Osteocyte (in vitro differentiated cells): ENCODE results near the gene SLC17A9. TPM values are rescaled to one million over a fixed set of nuclear protein-coding genes. Genes with fewer than 3 reads are reported as not detected.

Experiments used
- DNase-seq: peaks from one replicate; pipeline ENCODE4 v3.0.0; 2021; ENCODE audit warnings: mixed read lengths; ENCODE audit not compliant: unreplicated experiment; ENCODE audit errors: extremely low spot score
- H3K27ac Mint-ChIP-seq: one replicate; pipeline ENCODE4 v1.8.0; 2021; ENCODE audit warnings: mild to moderate bottlenecking, mixed read lengths; ENCODE audit not compliant: unreplicated experiment
- H3K27me3 Mint-ChIP-seq: one replicate; pipeline ENCODE4 v1.8.0; 2021; ENCODE audit warnings: mixed read lengths; ENCODE audit not compliant: unreplicated experiment
- H3K36me3 Mint-ChIP-seq: one replicate; pipeline ENCODE4 v1.8.0; 2021; ENCODE audit warnings: mixed read lengths; ENCODE audit not compliant: unreplicated experiment
- H3K4me1 Mint-ChIP-seq: one replicate; pipeline ENCODE4 v1.8.0; 2021; ENCODE audit warnings: mixed read lengths; ENCODE audit not compliant: unreplicated experiment
- H3K4me3 Mint-ChIP-seq: one replicate; pipeline ENCODE4 v1.8.0; 2021; ENCODE audit warnings: mild to moderate bottlenecking, moderate library complexity, mixed read lengths; ENCODE audit not compliant: unreplicated experiment
- H3K9me3 Mint-ChIP-seq: one replicate; pipeline ENCODE4 v1.8.0; 2021; ENCODE audit warnings: mixed read lengths; ENCODE audit not compliant: unreplicated experiment
- total RNA-seq: library from RNA; stranded (reverse); gene quantifications from 2 replicates; pipeline ENCODE4 v1.2.1, GENCODE V29; 2021
- TF ChIP-seq, protein P1 (sequence below): fragments of 200-600 bp; sonication (generic); IDR thresholded peaks from 2 replicates; pipeline ENCODE4 v1.5.0; 2021; ENCODE audit warnings: antibody characterized with exemption, mild to moderate bottlenecking, moderate library complexity

The SLC17A9 gene
- total RNA-seq, 1 donor from 2014 or later, result not detected

DNA sequence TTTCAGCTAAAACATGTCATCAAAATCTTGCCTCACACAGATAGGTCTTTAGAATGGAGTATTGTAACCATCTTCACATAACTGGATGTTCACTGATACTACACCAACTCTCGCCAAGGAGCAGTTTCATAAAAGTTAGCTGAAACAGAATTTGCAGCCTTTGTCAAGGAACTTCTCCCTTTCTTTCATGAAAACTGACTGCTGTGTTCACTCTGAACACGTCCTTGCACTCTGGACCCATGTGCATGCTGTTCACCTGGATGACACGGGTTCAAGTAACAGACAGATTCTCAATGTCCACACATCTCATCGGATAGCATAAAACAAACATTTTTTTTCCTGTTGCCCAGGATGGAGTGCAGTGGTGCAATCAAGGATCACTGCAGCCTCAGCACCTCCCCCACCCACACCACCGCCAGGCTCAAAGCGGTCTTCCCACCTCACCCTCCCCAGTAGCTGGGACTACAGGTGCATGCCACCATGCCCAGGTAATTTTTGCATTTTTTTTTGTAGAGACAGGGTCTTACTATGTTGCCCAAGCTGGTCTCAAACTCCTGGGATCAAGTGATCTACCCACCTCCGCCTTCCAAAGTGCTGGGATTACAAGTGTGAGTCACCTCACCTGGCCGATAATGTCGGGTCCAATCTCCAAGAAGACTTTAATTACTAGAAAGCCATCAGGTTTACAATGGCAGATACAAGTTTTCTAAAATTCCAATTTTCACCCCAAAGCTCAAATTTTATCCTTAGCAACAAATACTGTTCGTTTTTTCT is 35.6 kb upstream of the SLC17A9 start:
- H3K27ac Mint-ChIP-seq, result peak overlapping the region; percentile 59
- no peaks in the 10 kb centered on the region for H3K27me3 Mint-ChIP-seq
- H3K36me3 Mint-ChIP-seq, result peaks cover 3% of the 10 kb centered on the region
- no peak overlapping the region for H3K4me3 Mint-ChIP-seq
- TF ChIP-seq, protein P1, sequence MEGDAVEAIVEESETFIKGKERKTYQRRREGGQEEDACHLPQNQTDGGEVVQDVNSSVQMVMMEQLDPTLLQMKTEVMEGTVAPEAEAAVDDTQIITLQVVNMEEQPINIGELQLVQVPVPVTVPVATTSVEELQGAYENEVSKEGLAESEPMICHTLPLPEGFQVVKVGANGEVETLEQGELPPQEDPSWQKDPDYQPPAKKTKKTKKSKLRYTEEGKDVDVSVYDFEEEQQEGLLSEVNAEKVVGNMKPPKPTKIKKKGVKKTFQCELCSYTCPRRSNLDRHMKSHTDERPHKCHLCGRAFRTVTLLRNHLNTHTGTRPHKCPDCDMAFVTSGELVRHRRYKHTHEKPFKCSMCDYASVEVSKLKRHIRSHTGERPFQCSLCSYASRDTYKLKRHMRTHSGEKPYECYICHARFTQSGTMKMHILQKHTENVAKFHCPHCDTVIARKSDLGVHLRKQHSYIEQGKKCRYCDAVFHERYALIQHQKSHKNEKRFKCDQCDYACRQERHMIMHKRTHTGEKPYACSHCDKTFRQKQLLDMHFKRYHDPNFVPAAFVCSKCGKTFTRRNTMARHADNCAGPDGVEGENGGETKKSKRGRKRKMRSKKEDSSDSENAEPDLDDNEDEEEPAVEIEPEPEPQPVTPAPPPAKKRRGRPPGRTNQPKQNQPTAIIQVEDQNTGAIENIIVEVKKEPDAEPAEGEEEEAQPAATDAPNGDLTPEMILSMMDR, result no peak
- H3K9me3 Mint-ChIP-seq, result no peaks in the 10 kb centered on the region
- DNase-seq, result no peak
- peaks cover 60% of the 10 kb centered on the region for H3K4me1 Mint-ChIP-seq

DNA sequence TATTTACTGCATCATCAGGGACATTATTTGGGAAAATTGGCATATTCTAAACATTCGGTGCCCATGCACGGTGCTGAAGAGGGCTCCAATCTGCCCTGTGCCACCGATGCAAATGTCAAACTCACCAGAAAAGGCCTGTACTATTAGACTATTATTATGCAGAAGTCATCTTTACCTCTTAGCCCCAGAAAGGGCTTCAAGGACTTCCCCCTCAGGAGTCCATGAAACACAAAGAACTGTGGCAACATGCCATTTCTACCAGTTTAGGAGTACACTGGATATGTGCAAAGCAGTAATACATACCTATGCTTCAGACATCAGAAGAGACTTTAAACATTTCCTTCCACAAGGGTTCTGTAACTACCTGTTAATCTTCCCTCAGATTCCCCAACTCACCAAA is 34.8 kb upstream of the SLC17A9 start:
- Mint-ChIP-seq H3K4me1 (peaks cover 66% of the 10 kb centered on the region), H3K9me3 (no peaks in the 10 kb centered on the region), H3K36me3 (no peaks in the 10 kb centered on the region), H3K4me3 (no peak overlapping the region), H3K27me3 (no peaks in the 10 kb centered on the region), H3K27ac (peak overlapping the region; percentile 59)
- DNase-seq, result no peak
- TF ChIP-seq, protein P1, result no peak

DNA sequence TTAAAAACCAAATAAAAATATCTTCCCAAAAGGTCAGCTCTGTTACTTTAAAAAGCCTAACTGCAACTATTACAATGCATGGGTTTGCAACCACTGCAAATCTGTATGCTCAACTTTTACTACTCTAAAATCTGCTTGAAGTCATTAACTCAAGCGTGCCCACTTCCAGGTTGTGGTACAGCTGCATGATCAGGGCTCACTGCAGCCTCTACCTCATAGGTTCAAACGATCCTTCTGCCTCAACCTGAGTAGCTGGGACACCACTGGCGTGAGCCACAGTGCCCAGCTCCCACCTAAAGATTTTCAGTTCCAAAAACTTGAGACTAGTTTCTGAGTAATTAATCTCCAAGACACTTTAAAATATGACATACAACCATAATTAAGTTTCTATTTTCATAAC is 34.4 kb upstream of the SLC17A9 start:
- Mint-ChIP-seq H3K9me3 (no peaks in the 10 kb centered on the region), H3K36me3 (no peaks in the 10 kb centered on the region), H3K27me3 (no peaks in the 10 kb centered on the region), H3K27ac (peak overlapping the region; percentile 13), H3K4me3 (no peak overlapping the region), H3K4me1 (peaks cover 69% of the 10 kb centered on the region)
- TF ChIP-seq, protein P1, result no peak
- DNase-seq, result no peak

DNA sequence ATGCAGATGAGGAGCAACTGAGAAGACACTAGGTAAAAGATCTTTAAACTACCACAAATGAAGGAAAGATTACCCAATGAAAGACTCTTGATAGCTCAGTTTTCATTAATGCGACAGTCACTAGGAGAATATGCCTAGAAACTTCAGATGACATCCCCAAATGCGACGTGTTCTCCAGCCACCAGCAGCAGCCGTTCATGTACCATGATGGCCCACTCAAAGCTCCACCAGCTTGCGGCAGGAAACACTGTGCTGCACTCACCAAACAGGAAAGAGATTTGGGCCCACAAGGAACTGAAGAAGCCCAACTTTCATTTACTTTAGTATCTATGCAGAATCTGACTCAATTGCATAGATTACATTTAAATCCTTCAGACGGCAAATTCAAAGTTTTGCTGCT is 33.7 kb upstream of the SLC17A9 start:
- TF ChIP-seq, protein P1, result no peak
- H3K27ac Mint-ChIP-seq, result peak overlapping the region; percentile 41
- no peaks in the 10 kb centered on the region for H3K36me3 Mint-ChIP-seq
- no peak overlapping the region for H3K4me3 Mint-ChIP-seq
- no peaks in the 10 kb centered on the region for H3K9me3 Mint-ChIP-seq
- H3K4me1 Mint-ChIP-seq, result peaks cover 75% of the 10 kb centered on the region
- DNase-seq, result no peak
- H3K27me3 Mint-ChIP-seq, result no peaks in the 10 kb centered on the region

DNA sequence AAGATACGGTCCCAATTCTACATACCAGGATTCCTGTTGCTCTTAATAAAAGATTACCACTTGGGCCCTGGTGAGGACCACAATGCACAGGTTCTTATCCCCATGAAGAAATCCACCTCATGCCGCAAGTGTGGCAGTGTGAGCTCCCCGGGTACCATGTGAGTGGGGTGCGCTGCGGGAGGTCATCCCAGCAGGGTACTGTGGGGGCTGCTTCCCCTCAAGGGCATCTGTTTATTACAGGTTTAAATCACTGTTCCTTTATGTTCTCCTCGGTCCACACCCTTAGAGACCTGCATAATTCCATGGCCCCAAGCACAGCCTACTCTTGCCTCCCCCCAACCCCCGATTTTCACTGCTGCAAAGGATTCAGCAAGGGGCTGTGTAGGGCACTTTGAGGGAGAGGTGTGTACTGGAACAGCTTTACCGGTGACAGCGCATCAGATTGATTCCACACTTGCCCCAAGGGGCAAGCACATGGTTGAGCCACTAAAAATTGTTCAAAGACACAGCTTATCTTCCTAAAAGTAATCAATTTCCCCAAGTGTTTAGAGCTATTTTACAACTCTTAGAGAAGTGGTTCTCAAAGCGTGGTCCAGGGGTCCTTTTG is 32.4 kb upstream of the SLC17A9 start:
- Mint-ChIP-seq H3K36me3 (no peaks in the 10 kb centered on the region), H3K27me3 (no peaks in the 10 kb centered on the region), H3K27ac (peak overlapping the region; percentile 63), H3K4me3 (no peak overlapping the region), H3K4me1 (peaks cover 78% of the 10 kb centered on the region), H3K9me3 (no peaks in the 10 kb centered on the region)
- DNase-seq, result no peak
- TF ChIP-seq, protein P1, result no peak
